DOHH2 (cell line): ENCODE data around the gene PRRT2.

Source experiments
- EZH2phosphoT487 ChIP-seq: fragments of 200-600 bp; sonication (generic); IDR thresholded peaks from 2 replicates; pipeline ENCODE4 v1.6.1; 2017; ENCODE audit warnings: borderline replicate concordance, mild to moderate bottlenecking, antibody characterized with exemption, low read length, moderate library complexity, mixed read lengths
- TF ChIP-seq, protein P1 (sequence below): fragments of 200-600 bp; sonication (generic); IDR thresholded peaks from one replicate; pipeline ENCODE4 v1.5.1; 2014; ENCODE audit warnings: antibody characterized with exemption, mild to moderate bottlenecking, low read depth, low read length; ENCODE audit not compliant: poor library complexity, severe bottlenecking

DNA sequence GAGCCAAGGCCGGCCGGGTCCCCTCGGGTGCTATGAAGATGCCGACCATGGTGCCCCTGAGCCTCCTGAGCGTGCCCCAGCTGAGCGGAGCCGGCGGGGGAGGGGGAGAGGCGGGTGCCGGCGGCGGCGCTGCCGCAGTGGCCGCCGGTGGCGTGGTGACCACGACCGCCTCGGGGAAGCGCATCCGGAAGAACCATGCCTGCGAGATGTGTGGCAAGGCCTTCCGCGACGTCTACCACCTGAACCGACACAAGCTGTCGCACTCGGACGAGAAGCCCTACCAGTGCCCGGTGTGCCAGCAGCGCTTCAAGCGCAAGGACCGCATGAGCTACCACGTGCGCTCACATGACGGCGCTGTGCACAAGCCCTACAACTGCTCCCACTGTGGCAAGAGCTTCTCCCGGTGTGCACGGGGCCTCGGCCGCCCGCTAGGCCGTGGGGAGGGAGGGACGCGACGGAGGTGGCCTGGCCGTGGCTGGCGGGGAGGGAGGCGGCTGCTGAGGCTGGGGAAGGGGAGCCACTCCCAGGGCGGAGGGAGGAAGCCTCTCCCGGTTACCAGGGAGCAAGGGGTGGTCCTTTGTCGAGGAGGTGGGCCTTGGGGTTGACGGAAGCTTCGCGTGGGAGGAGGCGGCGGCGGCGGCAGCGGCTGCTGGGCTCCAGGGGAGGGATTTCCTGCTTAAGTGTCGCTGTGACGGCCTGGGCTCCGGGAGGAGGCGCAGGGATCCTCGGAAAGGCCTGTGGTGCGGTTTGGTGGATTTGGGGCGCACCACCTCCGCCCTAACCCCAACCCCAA lies 4.4 kb upstream of the PRRT2 start:
- TF ChIP-seq, protein P1, sequence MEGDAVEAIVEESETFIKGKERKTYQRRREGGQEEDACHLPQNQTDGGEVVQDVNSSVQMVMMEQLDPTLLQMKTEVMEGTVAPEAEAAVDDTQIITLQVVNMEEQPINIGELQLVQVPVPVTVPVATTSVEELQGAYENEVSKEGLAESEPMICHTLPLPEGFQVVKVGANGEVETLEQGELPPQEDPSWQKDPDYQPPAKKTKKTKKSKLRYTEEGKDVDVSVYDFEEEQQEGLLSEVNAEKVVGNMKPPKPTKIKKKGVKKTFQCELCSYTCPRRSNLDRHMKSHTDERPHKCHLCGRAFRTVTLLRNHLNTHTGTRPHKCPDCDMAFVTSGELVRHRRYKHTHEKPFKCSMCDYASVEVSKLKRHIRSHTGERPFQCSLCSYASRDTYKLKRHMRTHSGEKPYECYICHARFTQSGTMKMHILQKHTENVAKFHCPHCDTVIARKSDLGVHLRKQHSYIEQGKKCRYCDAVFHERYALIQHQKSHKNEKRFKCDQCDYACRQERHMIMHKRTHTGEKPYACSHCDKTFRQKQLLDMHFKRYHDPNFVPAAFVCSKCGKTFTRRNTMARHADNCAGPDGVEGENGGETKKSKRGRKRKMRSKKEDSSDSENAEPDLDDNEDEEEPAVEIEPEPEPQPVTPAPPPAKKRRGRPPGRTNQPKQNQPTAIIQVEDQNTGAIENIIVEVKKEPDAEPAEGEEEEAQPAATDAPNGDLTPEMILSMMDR: peak; percentile 56
- TF ChIP-seq EZH2phosphoT487: no peak
